DND-41 (cell line): ENCODE results near the gene CTSV.
"Not testable (repeated sequence)": the region's sequence is repeated elsewhere in the genome, so short reads cannot be mapped to it uniquely, and the experiment has no call there.

Experiments used
- EZH2 ChIP-seq: IDR thresholded peaks from 3 replicates; pipeline ENCODE4 v1.6.1; 2012; ENCODE audit warnings: borderline replicate concordance, low read depth, mild to moderate bottlenecking, moderate library complexity, low read length, inconsistent platforms; ENCODE audit not compliant: severe bottlenecking
- TF ChIP-seq, protein P1 (sequence below): IDR thresholded peaks from 2 replicates; pipeline ENCODE4 v1.5.1; 2012; ENCODE audit warnings: borderline replicate concordance, low read length, moderate library complexity, mild to moderate bottlenecking; ENCODE audit not compliant: poor library complexity, severe bottlenecking; ENCODE audit errors: extremely low read depth

DNA sequence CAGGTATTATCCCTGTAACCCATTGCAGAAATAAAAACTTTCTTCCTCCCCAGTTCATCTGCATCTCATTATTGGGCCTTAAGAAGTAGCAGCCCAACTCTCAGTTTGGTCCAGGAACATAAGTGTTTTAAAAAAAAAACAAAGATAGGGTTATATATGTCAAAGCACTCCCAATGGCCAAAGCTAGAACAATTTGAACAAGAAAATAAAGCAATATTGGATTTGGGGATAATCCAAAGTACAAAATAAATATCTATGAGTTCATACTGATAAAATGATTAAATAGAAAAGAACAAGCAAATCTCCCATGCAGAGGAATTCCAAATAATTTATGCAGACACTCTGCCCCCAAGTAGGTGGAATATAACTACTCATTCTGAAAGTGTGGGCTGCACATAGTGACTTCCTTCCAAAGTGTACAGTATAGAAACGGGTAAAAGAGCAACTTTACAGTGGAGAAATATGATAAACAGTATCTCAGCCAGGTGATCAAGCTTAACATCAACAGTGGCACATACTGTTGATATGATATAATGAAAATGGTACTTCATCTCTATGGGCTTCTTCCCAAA lies 49.1 kb downstream of the CTSV start:
- TF ChIP-seq, protein P1, sequence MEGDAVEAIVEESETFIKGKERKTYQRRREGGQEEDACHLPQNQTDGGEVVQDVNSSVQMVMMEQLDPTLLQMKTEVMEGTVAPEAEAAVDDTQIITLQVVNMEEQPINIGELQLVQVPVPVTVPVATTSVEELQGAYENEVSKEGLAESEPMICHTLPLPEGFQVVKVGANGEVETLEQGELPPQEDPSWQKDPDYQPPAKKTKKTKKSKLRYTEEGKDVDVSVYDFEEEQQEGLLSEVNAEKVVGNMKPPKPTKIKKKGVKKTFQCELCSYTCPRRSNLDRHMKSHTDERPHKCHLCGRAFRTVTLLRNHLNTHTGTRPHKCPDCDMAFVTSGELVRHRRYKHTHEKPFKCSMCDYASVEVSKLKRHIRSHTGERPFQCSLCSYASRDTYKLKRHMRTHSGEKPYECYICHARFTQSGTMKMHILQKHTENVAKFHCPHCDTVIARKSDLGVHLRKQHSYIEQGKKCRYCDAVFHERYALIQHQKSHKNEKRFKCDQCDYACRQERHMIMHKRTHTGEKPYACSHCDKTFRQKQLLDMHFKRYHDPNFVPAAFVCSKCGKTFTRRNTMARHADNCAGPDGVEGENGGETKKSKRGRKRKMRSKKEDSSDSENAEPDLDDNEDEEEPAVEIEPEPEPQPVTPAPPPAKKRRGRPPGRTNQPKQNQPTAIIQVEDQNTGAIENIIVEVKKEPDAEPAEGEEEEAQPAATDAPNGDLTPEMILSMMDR: not testable (repeated sequence)
- not testable (repeated sequence) for TF ChIP-seq EZH2
